Peyer's patch (tissue), 4 donors: ENCODE data around the gene PTPRA. TPM values are rescaled to one million over a fixed set of nuclear protein-coding genes. Genes with fewer than 3 reads are reported as not detected.
"Not testable (repeated sequence)": the region's sequence is repeated elsewhere in the genome, so short reads cannot be mapped to it uniquely, and the experiment has no call there.

Experiments
- DNase-seq, 3 donors: peaks; one replicate each; pipeline ENCODE4 v3.0.0-alpha.2; 2017 to 2019
- H3K27ac ChIP-seq, 4 donors: fragments of 200-600 bp; sonication (generic); one replicate each; pipeline ENCODE4 v1.5.1; 2016 to 2019
- H3K27me3 ChIP-seq, 2 donors: fragments of 200-600 bp; sonication (generic); one replicate each; pipeline ENCODE4 v1.5.1; 2019
- H3K36me3 ChIP-seq, 3 donors: fragments of 200-600 bp; sonication (generic); one replicate each; pipeline ENCODE4 v1.5.1; 2016 to 2019
- H3K4me1 ChIP-seq, 4 donors: fragments of 200-600 bp; sonication (generic); one replicate each; pipeline ENCODE4 v1.5.1; 2016 to 2019
- H3K4me3 ChIP-seq, 4 donors: fragments of 200-600 bp; sonication (generic); 1 replicate in 3 of 4; 2 replicates in 1 of 4; pipeline ENCODE4 v1.5.1; 2016 to 2019; ENCODE audit warnings: mild to moderate bottlenecking in 1 of 4
- H3K9me3 ChIP-seq, 4 donors: fragments of 200-600 bp; sonication (generic); one replicate each; pipeline ENCODE4 v1.5.1; 2016 to 2019; ENCODE audit warnings: mild to moderate bottlenecking in 1 of 4
- POLR2A ChIP-seq, 2 donors: fragments of 450-650 bp; IDR thresholded peaks; one replicate each; pipeline ENCODE4 v1.5.1; 2017; ENCODE audit warnings: antibody characterized with exemption in 2 of 2, mild to moderate bottlenecking in 2 of 2, moderate library complexity in 2 of 2
- total RNA-seq, 4 donors: library from RNA; depleted of rRNA; stranded (reverse); fragments of >200 nt; gene quantifications; one replicate each; pipeline ENCODE4 v1.1.0, GENCODE V29; 2016
- TF ChIP-seq, protein P1 (sequence below), 6 experiments: fragments of 450-650 bp in 4 of 6; fragments of 200-600 bp in 2 of 6; sonication (generic) in 1 of 6; IDR thresholded peaks; one replicate each; pipeline ENCODE4 v1.5.1; 2017 to 2019; ENCODE audit warnings: antibody characterized with exemption in 6 of 6, mild to moderate bottlenecking in 3 of 6, moderate library complexity in 1 of 6

Gene PTPRA
- total RNA-seq, 4 donors from 2014 or later = 22.8 to 52.8 (median 36.5) TPM

DNA sequence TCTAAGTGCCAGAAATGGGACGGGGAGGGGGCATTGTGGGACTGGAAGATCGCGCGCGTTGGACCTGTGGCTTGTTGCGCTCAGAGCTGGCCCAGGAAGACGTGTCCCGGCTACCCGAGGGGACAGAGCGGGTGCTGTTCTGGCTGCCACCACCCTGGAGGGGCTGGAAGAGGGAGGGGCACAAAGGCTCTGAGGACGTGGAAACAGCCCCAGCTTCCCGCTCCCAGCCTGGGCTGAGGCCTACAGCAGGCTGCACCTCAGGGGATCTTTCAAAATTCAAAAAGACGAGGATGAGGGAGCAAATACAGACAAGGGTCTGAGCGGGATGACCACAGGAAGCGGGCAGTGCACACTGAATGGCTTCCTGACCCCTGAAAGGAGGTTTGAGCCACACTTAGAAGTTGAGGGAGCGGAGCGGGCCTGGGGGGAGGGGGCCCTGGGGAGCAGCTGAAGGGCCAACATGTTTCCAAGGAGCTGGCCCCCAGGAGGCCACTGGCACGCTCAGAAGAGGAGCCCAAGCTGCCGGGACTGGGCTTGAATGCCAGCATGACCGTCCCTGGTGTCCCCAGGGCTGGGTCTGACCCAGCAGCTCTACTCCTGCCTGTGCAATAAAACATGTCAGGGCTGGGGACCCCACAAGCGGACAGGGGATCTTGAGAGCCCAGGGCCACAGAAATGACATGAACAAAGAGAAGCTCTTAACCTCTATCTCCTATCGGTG, 199.4 kb downstream of the PTPRA start:
- Histone ChIP-seq H3K4me1 (peaks cover 0 to 15% (median 2%) of the 10 kb centered on the region in 4 donors), H3K36me3 (no peaks in the 10 kb centered on the region), H3K9me3 (no peaks in the 10 kb centered on the region), H3K27me3 (peaks cover 0 to 7% of the 10 kb centered on the region in 2 donors), H3K4me3 (peak overlapping the region in 3 of 4 donors; percentile 65 to 75 (median 73)), H3K27ac (peak overlapping the region in 1 of 4 donors; percentile 63)
- no peak for DNase-seq
- no peak for TF ChIP-seq POLR2A (IDR thresholded peaks at IDR 0.05)
- TF ChIP-seq, protein P1, sequence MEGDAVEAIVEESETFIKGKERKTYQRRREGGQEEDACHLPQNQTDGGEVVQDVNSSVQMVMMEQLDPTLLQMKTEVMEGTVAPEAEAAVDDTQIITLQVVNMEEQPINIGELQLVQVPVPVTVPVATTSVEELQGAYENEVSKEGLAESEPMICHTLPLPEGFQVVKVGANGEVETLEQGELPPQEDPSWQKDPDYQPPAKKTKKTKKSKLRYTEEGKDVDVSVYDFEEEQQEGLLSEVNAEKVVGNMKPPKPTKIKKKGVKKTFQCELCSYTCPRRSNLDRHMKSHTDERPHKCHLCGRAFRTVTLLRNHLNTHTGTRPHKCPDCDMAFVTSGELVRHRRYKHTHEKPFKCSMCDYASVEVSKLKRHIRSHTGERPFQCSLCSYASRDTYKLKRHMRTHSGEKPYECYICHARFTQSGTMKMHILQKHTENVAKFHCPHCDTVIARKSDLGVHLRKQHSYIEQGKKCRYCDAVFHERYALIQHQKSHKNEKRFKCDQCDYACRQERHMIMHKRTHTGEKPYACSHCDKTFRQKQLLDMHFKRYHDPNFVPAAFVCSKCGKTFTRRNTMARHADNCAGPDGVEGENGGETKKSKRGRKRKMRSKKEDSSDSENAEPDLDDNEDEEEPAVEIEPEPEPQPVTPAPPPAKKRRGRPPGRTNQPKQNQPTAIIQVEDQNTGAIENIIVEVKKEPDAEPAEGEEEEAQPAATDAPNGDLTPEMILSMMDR (IDR thresholded peaks at IDR 0.05) = no peak

- not testable (repeated sequence) for H3K27me3 ChIP-seq, H3K36me3 ChIP-seq, H3K27ac ChIP-seq, H3K4me3 ChIP-seq, DNase-seq, H3K9me3 ChIP-seq
- H3K4me1 ChIP-seq = peaks cover 0 to 15% (median 2%) of the 10 kb centered on the region in 4 donors
Observed at GRCh38 chr20:3073251-3073643, 200.0 kb downstream of the PTPRA start.

- Histone ChIP-seq H3K36me3 (no peaks in the 10 kb centered on the region), H3K9me3 (no peaks in the 10 kb centered on the region), H3K27ac (no peak overlapping the region), H3K4me3 (no peak overlapping the region), H3K4me1 (peaks cover 0 to 15% (median 2%) of the 10 kb centered on the region in 4 donors), H3K27me3 (peaks cover 0 to 7% of the 10 kb centered on the region in 2 donors)
- no peak for DNase-seq
- no peak for TF ChIP-seq POLR2A (IDR thresholded peaks at IDR 0.05)
- TF ChIP-seq, protein P1 (IDR thresholded peaks at IDR 0.05) = no peak
Observed at GRCh38 chr20:3074812-3075211, 201.5 kb downstream of the PTPRA start.

DNA sequence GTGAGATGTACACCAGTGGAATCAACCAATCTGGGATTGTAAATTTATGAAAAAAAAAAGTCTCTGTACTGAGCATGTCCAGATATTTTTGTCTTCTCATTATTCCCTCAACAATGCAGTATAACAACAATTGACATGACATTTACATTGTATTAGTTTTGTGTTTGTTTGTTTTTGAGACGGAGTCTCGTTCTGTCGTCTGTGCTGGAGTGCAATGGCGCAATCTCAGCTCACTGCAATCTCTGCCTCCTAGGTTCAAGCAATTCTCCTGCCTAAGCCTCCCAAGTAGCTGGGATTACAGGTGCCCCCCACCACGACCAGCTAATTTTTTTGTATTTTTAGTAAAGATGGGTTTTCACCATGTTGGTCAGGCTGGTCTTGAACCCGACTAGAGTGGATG, 202.0 kb downstream of the PTPRA start:
- H3K4me3 ChIP-seq, H3K27ac ChIP-seq, H3K27me3 ChIP-seq, H3K36me3 ChIP-seq, DNase-seq, H3K9me3 ChIP-seq: not testable (repeated sequence)
- peaks cover 0 to 15% (median 2%) of the 10 kb centered on the region in 4 donors for H3K4me1 ChIP-seq

GRCh38 chr20:3077618-3078134, 204.4 kb downstream of the PTPRA start:
- Histone ChIP-seq H3K27me3 (peaks cover 0 to 9% of the 10 kb centered on the region in 2 donors), H3K27ac (no peak overlapping the region), H3K4me1 (peaks cover 0 to 14% (median 2%) of the 10 kb centered on the region in 4 donors), H3K36me3 (no peaks in the 10 kb centered on the region), H3K4me3 (no peak overlapping the region), H3K9me3 (no peaks in the 10 kb centered on the region)
- no peak for TF ChIP-seq POLR2A (IDR thresholded peaks at IDR 0.05)
- TF ChIP-seq, protein P1 (IDR thresholded peaks at IDR 0.05) = no peak
- no peak for DNase-seq

DNA sequence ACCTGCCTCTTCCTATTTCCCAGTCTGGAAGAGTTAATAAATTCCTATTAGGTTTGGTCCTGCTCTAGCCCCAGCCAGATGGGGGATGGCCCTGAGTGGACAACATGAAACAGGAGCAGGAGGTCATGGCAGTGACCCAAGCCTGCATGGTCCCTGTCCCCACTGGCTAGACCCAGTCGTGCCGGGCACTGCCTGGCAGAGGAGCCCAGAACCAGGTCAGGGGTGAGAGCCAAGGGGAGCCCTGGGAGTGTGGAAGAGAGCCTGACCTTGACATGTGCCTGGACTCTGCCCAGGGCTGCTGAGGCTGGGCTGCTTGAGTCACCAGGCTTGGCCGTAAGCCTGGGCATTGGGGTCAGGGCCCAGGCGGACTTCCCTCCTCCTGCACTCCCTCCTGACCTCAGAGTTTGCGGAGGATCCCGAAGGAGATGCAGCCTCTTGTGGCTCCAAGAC, 207.7 kb downstream of the PTPRA start:
- no peak for DNase-seq
- Histone ChIP-seq H3K27ac (no peak overlapping the region), H3K27me3 (peaks cover 0 to 19% of the 10 kb centered on the region in 2 donors)

More for the DNA sequence above, 207.7 kb downstream of the PTPRA start:
- Histone ChIP-seq H3K36me3 (no peaks in the 10 kb centered on the region), H3K4me1 (peaks cover 0 to 24% (median 10%) of the 10 kb centered on the region in 4 donors), H3K4me3 (no peak overlapping the region), H3K9me3 (no peaks in the 10 kb centered on the region)
- no peak for TF ChIP-seq POLR2A (IDR thresholded peaks at IDR 0.05)
- TF ChIP-seq, protein P1 (IDR thresholded peaks at IDR 0.05) = no peak
